ENCODE measurements around the gene NAV2. TPM values are rescaled to one million over a fixed set of nuclear protein-coding genes. Genes with fewer than 3 reads are reported as not detected.

Gene NAV2
- total RNA-seq, 1 experiment from 2014 or later: 63.5 TPM

- intact Hi-C loops (cut with micrococcal nuclease; ENCODE audit: unreplicated experiment): no loop called here
- no peaks in the 10 kb centered on the region for H3K36me3 ChIP-seq (ENCODE audit: control insufficient read depth, insufficient read depth, low read length)
- no peaks in the 10 kb centered on the region for H3K9me3 ChIP-seq
- POLR2A ChIA-PET: interaction anchor here (0.6 kb wide), 1 partner anchor 21 kb away, joined by 3 read pairs; no protein-coding TSS in a partner anchor
- CTCF ChIA-PET: no interaction called here
- Mint-ChIP-seq H3K9me3 (ENCODE audit: unreplicated experiment) (no peaks in the 10 kb centered on the region), H3K27me3 (ENCODE audit: insufficient read depth, unreplicated experiment) (no peaks in the 10 kb centered on the region), H3K27ac (ENCODE audit: unreplicated experiment) (no peak overlapping the region), H3K4me3 (ENCODE audit: unreplicated experiment) (no peak overlapping the region), H3K36me3 (ENCODE audit: insufficient read depth, unreplicated experiment) (no peaks in the 10 kb centered on the region), H3K4me1 (ENCODE audit: low read depth, unreplicated experiment) (no peaks in the 10 kb centered on the region)
- no peak overlapping the region for H3K4me3 ChIP-seq (ENCODE audit: low read depth, low read length)
- H3K4me1 ChIP-seq: no peaks in the 10 kb centered on the region
- no peak for TF ChIP-seq CTCF (IDR thresholded peaks at IDR 0.05; ENCODE audit: insufficient read depth in 1 of 2, low read depth in 1 of 2, low read length in 1 of 2, severe bottlenecking in 1 of 2, unreplicated experiment in 1 of 2)
- no peak for DNase-seq
- no TSS peak for BruUV-seq (replicated peaks)
- H3K27me3 ChIP-seq (replicated peaks; ENCODE audit: control insufficient read depth, insufficient read depth, low read length): no peaks in the 10 kb centered on the region
Measured at GRCh38 chr11:19842505-19842904, 129.9 kb downstream of the NAV2 start.

GRCh38 chr11:19843079-19843478 lies 130.4 kb downstream of the NAV2 start:
- Mint-ChIP-seq H3K4me1 (ENCODE audit: low read depth, unreplicated experiment) (no peaks in the 10 kb centered on the region), H3K9me3 (ENCODE audit: unreplicated experiment) (no peaks in the 10 kb centered on the region), H3K4me3 (ENCODE audit: unreplicated experiment) (no peak overlapping the region), H3K36me3 (ENCODE audit: insufficient read depth, unreplicated experiment) (no peaks in the 10 kb centered on the region), H3K27me3 (ENCODE audit: insufficient read depth, unreplicated experiment) (no peaks in the 10 kb centered on the region), H3K27ac (ENCODE audit: unreplicated experiment) (no peak overlapping the region)
- no peaks in the 10 kb centered on the region for H3K4me1 ChIP-seq
- DNase-seq: no peak
- POLR2A ChIA-PET: interaction anchor here (0.6 kb wide), 1 partner anchor 20 kb away, joined by 3 read pairs; no protein-coding TSS in a partner anchor
- TF ChIP-seq CTCF (IDR thresholded peaks at IDR 0.05; ENCODE audit: insufficient read depth in 1 of 2, low read depth in 1 of 2, low read length in 1 of 2, severe bottlenecking in 1 of 2, unreplicated experiment in 1 of 2): no peak
- H3K27me3 ChIP-seq (replicated peaks; ENCODE audit: control insufficient read depth, insufficient read depth, low read length): no peaks in the 10 kb centered on the region
- intact Hi-C loops (cut with micrococcal nuclease; ENCODE audit: unreplicated experiment): no loop called here
- H3K9me3 ChIP-seq: no peaks in the 10 kb centered on the region
- no peaks in the 10 kb centered on the region for H3K36me3 ChIP-seq (ENCODE audit: control insufficient read depth, insufficient read depth, low read length)
- CTCF ChIA-PET: no interaction called here
- BruUV-seq (replicated peaks): no TSS peak
- no peak overlapping the region for H3K4me3 ChIP-seq (ENCODE audit: low read depth, low read length)

- H3K36me3 Mint-ChIP-seq (ENCODE audit: insufficient read depth, unreplicated experiment): no peaks in the 10 kb centered on the region
Measured at GRCh38 chr11:19844012-19844411, 131.4 kb downstream of the NAV2 start.

More at GRCh38 chr11:19844012-19844411, 131.4 kb downstream of the NAV2 start:
- Histone ChIP-seq H3K4me1 (no peaks in the 10 kb centered on the region), H3K4me3 (ENCODE audit: low read depth, low read length) (no peak overlapping the region), H3K36me3 (ENCODE audit: control insufficient read depth, insufficient read depth, low read length) (no peaks in the 10 kb centered on the region), H3K27me3 (replicated peaks; ENCODE audit: control insufficient read depth, insufficient read depth, low read length) (no peaks in the 10 kb centered on the region), H3K9me3 (no peaks in the 10 kb centered on the region)
- no peak for TF ChIP-seq CTCF (IDR thresholded peaks at IDR 0.05; ENCODE audit: insufficient read depth in 1 of 2, low read depth in 1 of 2, low read length in 1 of 2, severe bottlenecking in 1 of 2, unreplicated experiment in 1 of 2)
- no peaks in the 10 kb centered on the region for H3K9me3 Mint-ChIP-seq (ENCODE audit: unreplicated experiment)
- no peaks in the 10 kb centered on the region for H3K4me1 Mint-ChIP-seq (ENCODE audit: low read depth, unreplicated experiment)
- no TSS peak for BruUV-seq (replicated peaks)
- no peaks in the 10 kb centered on the region for H3K27me3 Mint-ChIP-seq (ENCODE audit: insufficient read depth, unreplicated experiment)
- no peak for DNase-seq
- H3K27ac Mint-ChIP-seq (ENCODE audit: unreplicated experiment): no peak overlapping the region
- POLR2A ChIA-PET: no interaction called here
- intact Hi-C loops (cut with micrococcal nuclease; ENCODE audit: unreplicated experiment): no loop called here
- no peak overlapping the region for H3K4me3 Mint-ChIP-seq (ENCODE audit: unreplicated experiment)
- CTCF ChIA-PET: no interaction called here
